Activated CD8-positive, alpha-beta memory T cell treated with anti-CD3 and anti-CD28 coated beads, Interleukin-2, amount 50 U/mL, for 24 hours (primary cell): ENCODE measurements around the gene FAM237A.

Experiments
- DNase-seq: peaks from one replicate; pipeline ENCODE4 v3.0.0-alpha.2; 2020; ENCODE audit errors: extremely low read depth

FAM237A gene

DNA sequence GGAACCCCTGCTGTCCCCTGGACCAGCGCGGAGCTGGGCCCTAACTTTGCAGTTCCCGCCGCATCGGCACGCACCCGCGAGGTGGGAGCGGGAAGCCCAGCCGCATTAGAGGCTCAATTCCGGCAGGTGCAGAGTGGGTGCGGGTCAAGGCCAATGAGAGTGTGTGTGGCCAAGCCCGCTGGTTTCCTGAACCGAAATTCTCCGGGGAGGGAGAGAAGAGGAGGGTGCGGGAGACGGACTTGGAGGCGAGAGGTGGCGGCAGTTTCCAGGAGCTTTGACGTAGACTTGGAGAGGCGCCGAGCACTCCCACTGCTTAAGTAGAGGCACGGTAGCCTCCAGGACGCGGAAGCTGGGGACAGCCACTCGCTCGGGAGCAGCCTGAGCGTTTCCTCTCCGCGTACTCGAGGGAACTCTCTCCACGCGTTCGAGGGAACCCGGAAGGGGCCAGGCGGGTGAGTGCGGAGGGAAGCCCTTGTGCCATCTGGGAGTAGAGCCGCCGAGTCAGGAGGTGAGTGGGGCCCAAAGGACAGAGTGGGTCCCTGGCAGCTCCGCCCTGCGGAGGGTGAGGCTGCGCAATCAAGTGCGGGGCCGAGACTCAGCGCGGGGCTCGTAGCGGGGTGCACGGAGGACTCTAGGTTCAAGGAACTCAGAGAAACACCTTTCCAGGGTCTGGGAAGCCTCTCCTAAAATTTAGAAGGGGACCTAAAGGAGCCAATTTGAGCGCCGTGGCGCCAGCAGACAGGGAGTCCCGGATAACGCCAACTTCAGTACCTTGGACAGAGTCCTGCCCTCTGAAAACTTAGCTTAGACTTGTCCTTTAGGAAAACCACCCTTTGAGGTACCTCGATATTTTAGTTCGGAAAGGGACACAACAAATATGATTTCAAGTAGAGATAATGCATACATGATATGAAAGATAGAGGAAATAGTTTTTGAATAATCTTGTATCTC lies at the start of gene FAM237A:
Gene FAM237A, plus strand, starts transcription at position 413 of the 951 bp plus-strand sequence. CDS start 1,750 bp downstream, outside the sequence.
- no peak for DNase-seq

DNA sequence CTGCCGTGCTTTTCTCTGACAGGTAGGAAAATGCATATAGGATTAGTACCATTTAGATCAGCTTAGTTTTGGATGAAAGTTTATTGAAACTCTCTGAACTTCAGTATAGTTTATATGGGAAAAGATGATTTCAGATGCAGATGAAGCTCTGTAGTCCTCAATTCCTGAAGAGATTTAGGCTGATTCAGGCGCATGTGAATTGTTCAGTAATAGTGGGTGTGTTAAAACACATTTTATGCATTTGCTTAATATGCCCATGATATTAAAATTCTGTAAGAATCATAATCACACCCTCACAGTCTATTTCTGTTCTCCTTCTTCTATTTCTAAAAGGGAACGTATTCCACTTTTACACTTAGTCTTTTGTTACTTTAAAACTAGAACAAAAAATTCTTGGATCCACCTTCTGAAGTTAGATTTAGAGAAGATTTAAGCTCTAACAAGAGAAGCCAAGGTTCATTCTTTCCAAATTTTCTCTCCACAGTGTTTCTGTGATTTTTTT lies 44.5 kb upstream of the FAM237A start:
- no peak for DNase-seq

DNA sequence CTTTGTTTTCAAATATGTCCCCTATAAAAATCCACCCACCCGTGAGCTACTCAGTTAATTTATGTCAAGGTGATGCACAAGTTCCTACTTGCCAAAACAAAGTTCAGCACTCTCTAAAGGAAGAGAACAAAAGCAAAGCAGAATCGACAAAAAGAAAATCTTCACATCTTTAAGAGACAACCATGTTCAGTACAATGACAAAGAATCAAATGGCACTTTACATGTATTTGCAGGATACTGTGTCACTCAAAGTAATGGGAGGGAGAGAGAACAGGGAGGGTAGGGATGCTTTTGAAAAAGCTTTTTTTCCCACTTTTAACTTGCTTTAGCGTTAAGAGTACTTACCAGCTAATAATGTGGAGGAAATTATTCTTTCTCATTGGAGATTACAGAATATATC lies 39.0 kb upstream of the FAM237A start:
- no peak for DNase-seq

DNA sequence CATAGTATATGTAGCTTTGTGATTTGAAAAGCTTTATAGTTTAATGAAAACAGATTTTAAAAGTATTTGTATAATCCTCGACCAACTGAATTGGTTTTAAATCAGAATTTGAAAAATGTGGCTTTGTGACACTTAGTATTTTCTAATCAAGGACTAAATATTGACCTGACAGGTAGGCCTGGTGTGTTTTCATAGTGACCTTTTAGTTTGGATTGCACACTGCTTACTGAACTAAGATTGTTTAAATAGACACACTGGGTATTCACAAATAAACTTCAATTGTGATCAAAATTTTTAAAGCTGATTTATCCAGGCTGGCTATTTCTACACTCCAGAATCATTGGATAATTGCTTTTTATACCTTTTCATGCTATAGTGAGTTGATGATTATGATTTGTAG lies 31.8 kb upstream of the FAM237A start:
- DNase-seq = no peak

DNA sequence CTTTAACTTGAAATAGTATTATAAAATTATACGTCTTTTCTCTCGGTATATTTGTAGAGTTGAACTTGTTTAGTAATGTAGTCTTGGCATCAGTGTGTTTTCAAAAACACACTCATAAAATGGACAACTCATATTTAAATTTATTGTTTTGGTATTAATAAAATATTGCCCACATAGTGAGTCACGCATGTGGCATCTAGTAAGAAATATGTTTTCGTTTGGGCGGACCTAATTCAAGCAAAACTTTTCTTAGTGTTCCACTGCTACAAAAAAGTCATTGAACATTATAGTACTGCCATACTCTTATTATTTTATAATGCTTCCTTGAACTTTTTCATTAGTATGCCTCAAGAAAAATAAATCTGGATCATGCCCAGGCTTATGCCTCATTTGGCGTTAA lies 31.1 kb upstream of the FAM237A start:
- DNase-seq = no peak

DNA sequence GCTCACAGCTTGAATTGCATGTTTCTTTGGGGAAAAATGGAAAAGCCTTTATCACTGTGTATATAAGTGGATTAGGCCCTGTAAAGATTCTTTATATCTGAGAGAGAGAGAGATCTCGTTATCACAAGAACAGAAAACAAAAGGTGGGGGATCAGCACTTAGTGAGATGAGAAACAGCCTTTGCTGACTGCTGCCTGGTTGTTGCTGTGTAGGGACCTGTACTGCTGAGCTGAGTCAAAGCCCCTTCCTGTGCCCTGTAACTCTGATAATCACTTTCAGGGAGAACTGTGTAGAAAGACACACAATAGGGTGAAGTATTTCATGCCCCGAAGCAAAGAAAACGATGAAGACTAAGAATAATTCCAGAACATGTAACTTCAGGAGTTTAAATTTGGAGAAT lies 30.6 kb upstream of the FAM237A start:
- no peak for DNase-seq

DNA sequence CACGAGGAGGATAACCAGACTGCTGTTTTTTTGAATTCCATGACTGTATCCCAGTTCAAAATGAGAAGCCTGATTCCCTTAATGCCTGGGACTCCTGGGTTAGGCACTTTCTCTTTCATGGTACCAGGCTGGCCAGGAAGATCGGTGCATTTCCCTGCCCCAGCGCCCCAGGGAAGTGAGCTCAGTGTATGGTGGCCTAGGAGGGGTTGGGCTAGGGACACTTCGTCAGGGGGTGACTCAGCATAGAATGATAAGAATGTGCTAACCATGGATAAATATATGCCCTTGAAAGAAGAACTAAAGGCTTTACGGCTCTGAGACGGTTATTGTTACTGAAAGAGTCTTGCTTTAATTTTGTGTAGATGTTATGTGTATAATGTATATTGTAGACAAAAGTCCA lies 27.5 kb upstream of the FAM237A start:
- no peak for DNase-seq

DNA sequence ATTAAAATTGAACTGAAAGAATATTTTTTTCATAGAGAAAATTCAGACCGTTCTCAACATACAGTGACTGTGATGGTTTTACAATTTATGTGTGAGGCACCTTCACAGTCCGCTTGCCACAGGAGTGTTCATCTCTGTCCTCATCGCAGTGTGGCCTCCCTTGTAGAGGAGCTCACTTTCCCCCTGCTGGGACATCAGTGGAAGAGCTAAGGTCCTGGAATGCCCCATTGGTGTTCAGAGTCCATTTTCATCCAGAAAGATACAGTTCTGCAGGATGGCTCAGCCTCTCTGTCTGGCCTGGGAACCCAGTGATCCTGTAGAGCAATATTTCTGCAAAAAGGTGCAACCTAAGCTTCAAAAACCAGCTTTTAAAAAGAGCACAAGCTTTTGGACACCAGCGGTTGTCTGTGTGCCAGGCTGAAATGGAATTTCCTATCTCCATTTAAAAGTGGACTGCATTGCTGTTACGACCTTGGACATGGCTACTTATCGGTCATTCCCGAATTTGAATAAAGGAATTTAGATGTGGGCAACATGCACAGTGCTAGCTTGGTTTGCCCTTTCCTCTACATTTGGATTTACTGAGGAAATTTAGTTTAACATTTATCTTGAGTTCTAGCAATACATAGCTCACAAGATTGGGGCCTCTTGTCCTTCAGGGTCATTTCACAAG lies 26.7 kb upstream of the FAM237A start:
- DNase-seq = no peak

DNA sequence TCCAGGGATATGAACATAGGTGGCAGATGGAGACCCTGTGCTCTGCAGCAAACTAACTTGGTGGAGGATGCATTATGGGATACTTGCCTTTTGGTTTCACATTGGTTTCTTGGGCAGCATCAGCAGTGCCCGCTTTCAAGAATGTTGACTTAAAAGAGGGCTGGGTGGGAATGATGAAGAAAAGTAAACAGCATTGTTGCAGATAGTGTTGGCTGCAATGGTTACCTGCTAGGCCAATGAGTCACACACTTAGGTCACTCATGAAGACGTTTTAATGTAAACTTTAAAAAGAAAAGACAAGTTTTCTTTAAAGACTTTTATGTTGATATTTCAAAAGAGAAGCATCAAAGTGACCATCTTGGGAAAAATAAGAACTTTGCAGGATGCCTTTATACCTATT lies 26.1 kb upstream of the FAM237A start:
- DNase-seq = no peak

DNA sequence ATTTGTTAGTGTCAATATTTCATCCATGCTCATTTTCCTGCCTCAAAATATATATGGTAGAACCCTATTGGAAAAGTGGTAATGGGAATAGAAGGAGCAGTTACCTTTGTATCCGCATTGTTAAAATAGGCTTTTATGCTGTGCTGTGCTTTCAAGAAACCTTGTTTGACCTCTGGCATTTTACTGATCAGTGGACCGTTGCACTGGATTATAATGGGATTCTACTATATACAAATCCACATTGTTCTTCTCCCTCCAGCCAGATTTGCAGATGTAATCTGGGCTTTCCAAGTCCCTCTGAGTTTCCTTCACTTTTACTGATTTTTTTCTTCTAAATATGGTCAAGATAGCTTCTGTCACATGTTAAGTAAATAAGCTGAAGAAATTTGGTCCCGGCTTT lies 23.3 kb upstream of the FAM237A start:
- no peak for DNase-seq

DNA sequence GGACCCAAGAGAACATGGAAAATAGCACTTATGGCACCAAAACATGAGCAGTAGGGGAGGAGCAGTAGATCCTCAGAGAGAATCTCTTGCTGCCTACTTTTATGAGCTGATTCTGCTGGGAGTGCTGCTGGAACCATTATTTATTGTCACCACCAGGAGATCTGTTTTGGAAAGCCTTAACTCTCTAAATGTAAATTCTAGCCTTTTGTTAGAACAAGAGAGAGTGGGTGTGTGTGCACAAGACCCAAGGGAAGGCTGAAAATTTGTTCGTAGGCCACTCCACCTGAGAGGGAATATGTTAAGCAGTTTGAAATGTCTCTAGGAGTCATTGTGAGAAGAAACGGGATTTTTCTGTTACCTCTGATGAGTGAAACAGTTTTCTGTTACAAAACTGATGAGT lies 16.2 kb upstream of the FAM237A start:
- no peak for DNase-seq

DNA sequence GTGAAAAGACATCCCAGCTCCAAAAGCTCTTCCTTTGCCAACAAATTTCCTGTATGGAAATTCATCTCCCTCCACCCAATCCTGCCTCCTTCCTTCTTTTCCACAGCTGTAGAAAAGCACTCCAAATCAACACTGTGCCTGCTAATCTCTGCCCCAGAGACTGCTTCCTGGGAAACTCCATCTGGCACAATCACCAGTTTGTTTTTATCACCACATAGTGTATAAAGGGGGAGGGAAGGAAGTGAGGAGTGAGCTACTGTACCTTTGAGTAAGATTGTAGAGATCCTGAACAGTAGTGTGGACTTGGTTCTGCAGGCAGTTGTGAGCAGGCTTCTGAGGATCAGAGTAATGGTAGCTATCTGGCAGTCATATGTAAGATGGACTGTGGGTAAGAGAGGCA lies 14.7 kb upstream of the FAM237A start:
- DNase-seq = no peak

DNA sequence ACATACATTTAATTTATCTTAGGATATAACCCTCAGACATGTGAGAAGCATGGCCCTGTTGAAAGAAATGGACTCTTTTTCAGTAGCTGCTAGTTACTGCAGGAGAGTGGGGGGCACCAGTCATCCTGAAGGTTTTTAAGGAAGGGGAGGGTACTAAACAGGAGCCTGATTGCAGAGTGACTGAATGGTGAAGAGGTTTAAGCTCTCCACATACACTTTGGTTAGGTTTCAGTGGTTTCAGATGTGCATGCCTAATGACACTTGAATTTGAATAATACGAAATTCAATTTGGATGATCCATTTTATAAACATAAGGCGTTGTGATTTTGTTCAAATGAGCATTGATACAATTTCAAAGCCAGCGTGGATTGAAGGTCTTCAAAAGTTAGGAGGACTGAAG lies 10.9 kb upstream of the FAM237A start:
- DNase-seq = no peak

DNA sequence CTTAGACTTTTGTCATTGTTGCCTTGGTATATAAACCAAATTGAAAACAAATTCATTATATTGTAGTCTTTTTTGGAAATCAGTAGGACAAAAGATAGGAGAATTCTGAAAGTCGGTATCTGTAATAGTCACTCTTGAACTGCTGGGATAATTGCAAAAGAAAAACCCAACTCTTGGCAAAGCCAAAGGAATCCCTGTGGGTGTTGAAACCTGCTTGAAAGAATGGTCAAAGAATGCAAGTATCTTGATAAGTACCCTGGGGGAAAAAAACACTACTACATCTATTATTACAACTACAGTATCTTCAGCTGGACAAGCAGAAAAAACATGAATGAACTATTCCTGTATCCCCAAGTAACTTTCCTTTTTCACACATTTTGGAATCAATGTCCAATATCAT lies 7.3 kb upstream of the FAM237A start:
- DNase-seq = no peak

DNA sequence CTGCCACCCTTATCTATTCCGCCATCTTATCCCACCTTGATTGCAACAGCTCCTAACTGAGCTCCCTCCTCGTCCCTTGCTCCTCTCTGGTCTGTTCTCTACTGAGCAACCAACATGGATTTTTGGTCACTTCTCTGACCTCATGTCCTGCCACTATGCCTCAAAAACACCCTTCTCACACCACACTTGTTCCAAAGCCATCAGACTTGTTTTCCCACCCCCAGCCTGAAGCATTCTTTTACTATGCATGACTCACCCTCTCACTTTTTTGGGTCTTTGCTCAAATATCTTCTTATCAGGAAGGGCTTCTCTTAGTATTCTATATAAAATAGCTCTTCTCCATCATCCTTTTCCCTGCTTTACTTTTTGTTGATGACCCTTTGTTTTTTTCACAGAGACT lies 2.7 kb upstream of the FAM237A start:
- DNase-seq = no peak

DNA sequence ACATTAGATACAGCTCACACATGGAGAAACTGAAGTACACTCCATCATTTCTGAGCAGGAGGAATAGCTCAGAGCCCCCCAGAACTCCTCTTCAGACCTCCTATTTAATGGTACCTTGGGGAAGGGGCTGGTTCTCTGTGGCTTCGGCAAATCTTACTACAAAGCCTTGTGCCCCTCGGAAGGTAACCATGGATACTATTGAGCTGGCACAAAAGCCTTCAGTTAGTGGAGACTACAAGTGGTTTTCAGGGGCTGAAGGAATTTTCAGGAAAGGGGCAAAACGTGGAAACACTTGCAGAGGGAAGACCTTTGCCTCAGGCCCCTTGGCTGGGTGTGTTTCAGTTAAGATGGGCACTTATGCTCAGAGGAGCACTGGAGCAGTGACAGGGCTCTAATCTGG lies 1.1 kb upstream of the FAM237A start:
- no peak for DNase-seq

DNA sequence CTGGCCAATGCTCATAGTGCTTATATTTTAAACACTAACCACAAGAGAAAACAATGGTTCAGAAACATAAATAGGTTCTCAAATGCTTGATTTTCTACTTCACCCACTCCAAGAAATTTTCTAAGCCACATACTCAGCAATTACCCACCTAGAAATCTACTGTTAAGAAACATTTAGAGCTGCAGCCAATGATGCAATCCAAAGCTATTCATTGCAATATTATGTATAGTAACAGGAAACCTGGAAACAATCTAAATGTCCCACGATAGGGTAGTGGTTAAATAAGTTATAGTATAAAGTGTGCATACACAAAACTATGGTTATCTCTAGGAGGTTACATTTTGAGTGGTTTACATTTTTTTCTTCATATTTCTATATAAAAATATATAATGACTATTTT lies 5.7 kb downstream of the FAM237A start:
- no peak for DNase-seq

DNA sequence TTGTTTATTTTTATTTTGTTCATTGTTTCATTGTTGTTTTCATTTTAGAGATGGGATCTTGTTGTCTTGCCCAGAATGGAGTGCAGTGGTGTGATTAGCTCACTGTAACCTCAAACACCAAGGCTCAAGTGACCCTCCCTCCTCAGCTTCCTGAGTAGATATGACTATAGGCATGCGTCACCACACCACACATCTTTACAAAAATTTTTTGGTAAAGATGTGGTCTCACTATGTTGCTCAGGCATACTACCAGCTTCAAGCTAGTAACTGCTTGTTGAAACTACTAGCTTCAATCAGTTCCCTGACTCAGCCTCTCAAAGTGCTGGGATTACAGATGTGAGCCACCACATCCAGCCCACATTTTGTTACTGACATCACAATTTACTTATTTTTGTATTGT lies 14.8 kb downstream of the FAM237A start:
- DNase-seq = no peak

DNA sequence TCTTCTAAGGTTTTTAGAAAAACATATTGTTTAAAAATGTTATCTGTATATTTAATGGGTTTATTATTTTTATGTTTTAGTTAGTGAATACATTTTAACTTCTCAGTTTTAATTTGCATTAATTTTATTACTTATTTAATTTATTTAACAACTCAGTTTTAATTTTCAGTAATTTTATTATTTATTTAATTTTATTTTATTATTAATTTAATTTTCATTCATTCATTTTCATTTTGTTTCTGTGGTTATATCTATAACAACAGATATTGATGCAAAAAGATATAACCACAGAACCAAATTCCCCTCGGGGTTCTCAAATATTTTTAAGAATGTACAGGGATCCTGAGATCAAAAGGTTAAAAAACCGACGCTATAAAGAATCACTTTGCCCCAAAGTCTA lies 23.0 kb downstream of the FAM237A start:
- DNase-seq = no peak

DNA sequence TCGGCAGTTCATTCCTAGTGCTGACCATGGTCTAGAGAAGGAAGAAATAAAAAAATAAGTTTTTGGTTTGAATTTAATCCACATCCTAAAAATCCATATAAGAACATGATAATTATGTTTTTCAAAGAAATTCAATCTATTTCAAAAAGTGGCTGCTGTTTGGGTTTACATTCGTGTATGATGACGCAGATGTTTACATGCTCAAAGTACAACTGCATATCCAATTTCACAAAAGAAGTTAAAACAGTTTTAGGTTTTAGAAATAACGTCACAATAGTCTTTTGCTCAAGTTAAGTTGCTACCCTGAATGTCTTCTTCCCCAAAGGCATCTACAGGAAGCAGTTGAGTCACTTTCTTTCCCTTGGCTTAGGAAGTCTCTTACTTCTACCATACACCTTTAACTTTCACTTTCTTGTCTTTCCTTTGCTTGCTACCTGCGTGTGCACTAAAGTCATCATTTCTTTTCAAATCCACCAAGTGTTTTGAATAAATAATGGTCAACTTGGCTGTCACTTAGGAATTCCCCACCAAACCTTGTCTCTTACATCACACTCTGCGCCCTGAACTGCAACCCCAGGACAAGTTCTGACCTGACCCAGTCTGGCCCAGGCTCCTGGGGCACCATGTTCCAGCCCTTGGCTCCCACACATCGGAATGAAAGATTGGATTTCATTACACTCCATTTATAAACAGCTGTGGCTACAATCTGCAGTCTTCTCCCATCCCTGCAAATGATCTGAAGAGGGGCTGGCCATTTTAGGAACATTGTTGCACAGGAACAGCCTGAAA lies 28.4 kb downstream of the FAM237A start:
- no peak for DNase-seq

DNA sequence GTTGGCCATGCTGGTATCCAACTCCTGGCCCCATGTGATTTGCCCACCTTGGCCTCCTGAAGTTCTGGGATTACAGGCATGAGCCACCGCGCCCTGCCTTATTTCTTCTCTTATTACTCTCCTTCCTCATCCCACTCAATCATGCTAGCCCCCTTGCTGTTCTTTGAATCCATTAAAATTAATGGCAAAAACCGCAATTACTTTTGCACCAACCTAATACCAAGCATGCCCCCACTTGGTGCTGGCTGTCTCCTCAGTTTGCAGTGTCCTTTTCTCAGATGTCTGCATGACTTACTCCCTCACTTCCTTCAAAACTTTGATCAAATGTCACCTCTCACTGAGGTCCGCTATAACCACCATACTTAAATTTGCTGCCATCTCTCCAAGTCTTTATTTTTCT lies 41.3 kb downstream of the FAM237A start:
- no peak for DNase-seq

DNA sequence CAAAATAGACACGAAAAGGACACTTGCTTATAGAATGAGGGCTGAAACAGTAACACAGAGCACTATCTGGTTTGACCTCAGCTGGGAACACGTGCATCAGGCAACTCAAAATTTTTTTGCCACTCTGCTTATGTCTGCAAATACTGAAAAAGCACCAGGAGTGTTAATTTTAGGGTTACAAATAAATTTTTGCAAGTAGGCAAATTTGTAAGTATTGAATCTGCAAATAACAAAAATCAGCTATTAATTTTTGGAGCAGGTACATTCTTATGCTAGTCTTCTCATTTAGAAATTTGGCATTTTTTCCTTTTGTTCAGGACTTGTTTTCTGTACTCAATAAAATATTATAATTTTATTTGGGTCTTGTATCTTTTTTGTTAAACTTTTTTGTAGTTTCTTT lies 46.2 kb downstream of the FAM237A start:
- no peak for DNase-seq
